ENCODE data around the gene GART. TPM values are rescaled to one million over a fixed set of nuclear protein-coding genes. Genes with fewer than 3 reads are reported as not detected.

Gene GART
- total and polyA plus RNA-seq, 2 of the 8 experiments (the other 6 are each of a cell fraction or from before 2014, with no cell fraction given) = 23.1 to 231 TPM

DNA sequence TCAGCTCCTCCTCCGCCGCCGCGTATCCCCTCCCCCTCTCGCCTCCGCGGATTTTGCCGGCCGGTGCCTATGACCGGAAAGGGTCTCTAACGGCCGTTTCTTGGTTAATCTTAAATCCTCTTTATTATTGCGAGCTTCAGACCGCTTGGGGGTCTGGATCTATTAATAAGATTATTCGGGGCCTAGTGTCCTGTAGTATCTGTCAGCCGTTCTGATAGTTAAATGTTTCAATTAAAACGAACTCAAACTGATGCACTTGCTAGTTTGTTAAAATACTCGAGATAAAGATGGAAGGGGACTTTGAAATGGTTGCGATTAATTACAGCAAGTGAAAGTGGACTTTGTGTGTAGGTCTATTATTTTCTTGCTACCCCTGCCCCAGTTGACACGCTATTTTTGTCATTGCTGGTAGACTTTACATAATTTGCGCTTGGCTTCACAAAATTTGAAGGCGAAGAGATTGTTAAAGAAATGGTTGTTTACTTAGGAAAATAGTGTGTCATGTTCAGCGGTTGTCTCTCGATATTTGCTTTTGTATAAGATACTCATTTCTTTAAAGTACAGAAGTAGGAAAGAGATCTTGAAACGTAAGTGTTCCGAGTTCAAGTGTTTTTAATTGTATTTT lies 1.7 kb upstream of the GART start (continued):
- no peak for TF ChIP-seq RAD21 (IDR thresholded peaks at IDR 0.05 in 1 of 2, conservative IDR thresholded peaks at IDR 0.05 in 1 of 2; ENCODE audit: low read depth in 2 of 2, low read length in 2 of 2)
- no peak for TF ChIP-seq RFX5 (IDR thresholded peaks at IDR 0.05; ENCODE audit: borderline replicate concordance, low read depth, low read length)
- no peak for TF ChIP-seq POLR2A (IDR thresholded peaks at IDR 0.05; ENCODE audit: control extremely low read depth in 1 of 2, low read depth in 2 of 2, low read length in 2 of 2)
- TF ChIP-seq RXRA (IDR thresholded peaks at IDR 0.05; ENCODE audit: insufficient read depth, low read depth, low read length) = no peak
- 0 out of 4 replicates have a peak, but pooled peaks of 1 of the 2 experiments have one; percentile 19 for TF ChIP-seq HDAC2 (IDR thresholded peaks at IDR 0.05; ENCODE audit: borderline replicate concordance in 1 of 2, low read depth in 2 of 2, low read length in 2 of 2)
- no peak for TF ChIP-seq POU5F1 (IDR thresholded peaks at IDR 0.05; ENCODE audit: low read depth, low read length)
- no peak for TF ChIP-seq SP4 (IDR thresholded peaks at IDR 0.05; ENCODE audit: low read length)
- peak; percentile 49 for TF ChIP-seq SAP30 (IDR thresholded peaks at IDR 0.05; ENCODE audit: insufficient read depth, insufficient replicate concordance, low read length)
- no peak for TF ChIP-seq EZH2 (IDR thresholded peaks at IDR 0.05; ENCODE audit: low read depth, low read length, severe bottlenecking)
- no peak for TF ChIP-seq YY1 (IDR thresholded peaks at IDR 0.05; ENCODE audit: low read depth, low read length)
- TF ChIP-seq EP300 (IDR thresholded peaks at IDR 0.05; ENCODE audit: borderline replicate concordance in 1 of 2, low read depth in 2 of 2, low read length in 2 of 2) = no peak
